ENCODE data around the gene NT5DC3.

The NT5DC3 gene

GRCh38 chr12:103786201-103786600 lies 54.8 kb downstream of the NT5DC3 start:
- H3K27me3 ChIP-seq (replicated peaks; ENCODE audit: control insufficient read depth, insufficient read depth, low read length, poor library complexity, severe bottlenecking): no peaks in the 10 kb centered on the region
- no peaks in the 10 kb centered on the region for H3K36me3 ChIP-seq (ENCODE audit: control insufficient read depth, insufficient read depth, low read length)
- H3K27ac ChIP-seq (ENCODE audit: insufficient read depth, low read length, poor library complexity, severe bottlenecking): no peak overlapping the region
- no peak overlapping the region for H3K4me3 ChIP-seq (ENCODE audit: insufficient read depth, low read depth, low read length, poor library complexity, severe bottlenecking)
- DNase-seq: no peak
- H3K4me1 ChIP-seq (ENCODE audit: control insufficient read depth, insufficient read depth, low read length, poor library complexity, severe bottlenecking): no peaks in the 10 kb centered on the region
- no peaks in the 10 kb centered on the region for H3K9me3 ChIP-seq (ENCODE audit: control insufficient read depth, low read length)

- DNase-seq: no peak
- Histone ChIP-seq H3K4me3 (ENCODE audit: insufficient read depth, low read depth, low read length, poor library complexity, severe bottlenecking) (no peak overlapping the region), H3K27me3 (replicated peaks; ENCODE audit: control insufficient read depth, insufficient read depth, low read length, poor library complexity, severe bottlenecking) (no peaks in the 10 kb centered on the region), H3K9me3 (ENCODE audit: control insufficient read depth, low read length) (no peaks in the 10 kb centered on the region), H3K36me3 (ENCODE audit: control insufficient read depth, insufficient read depth, low read length) (no peaks in the 10 kb centered on the region), H3K27ac (ENCODE audit: insufficient read depth, low read length, poor library complexity, severe bottlenecking) (no peak overlapping the region), H3K4me1 (ENCODE audit: control insufficient read depth, insufficient read depth, low read length, poor library complexity, severe bottlenecking) (no peaks in the 10 kb centered on the region)
These were observed 55.6 kb downstream of the NT5DC3 start for GRCh38 chr12:103785243-103786031.

- Histone ChIP-seq H3K4me3 (ENCODE audit: insufficient read depth, low read depth, low read length, poor library complexity, severe bottlenecking) (no peak overlapping the region), H3K4me1 (ENCODE audit: control insufficient read depth, insufficient read depth, low read length, poor library complexity, severe bottlenecking) (no peaks in the 10 kb centered on the region), H3K36me3 (ENCODE audit: control insufficient read depth, insufficient read depth, low read length) (peaks cover 5% of the 10 kb centered on the region), H3K9me3 (ENCODE audit: control insufficient read depth, low read length) (no peaks in the 10 kb centered on the region), H3K27ac (ENCODE audit: insufficient read depth, low read length, poor library complexity, severe bottlenecking) (no peak overlapping the region), H3K27me3 (replicated peaks; ENCODE audit: control insufficient read depth, insufficient read depth, low read length, poor library complexity, severe bottlenecking) (no peaks in the 10 kb centered on the region)
- DNase-seq: no peak
These were observed 57.0 kb downstream of the NT5DC3 start for GRCh38 chr12:103783744-103784664.

GRCh38 chr12:103782399-103782798 lies 58.6 kb downstream of the NT5DC3 start:
- Histone ChIP-seq H3K9me3 (ENCODE audit: control insufficient read depth, low read length) (no peaks in the 10 kb centered on the region), H3K27ac (ENCODE audit: insufficient read depth, low read length, poor library complexity, severe bottlenecking) (no peak overlapping the region), H3K36me3 (ENCODE audit: control insufficient read depth, insufficient read depth, low read length) (peaks cover 5% of the 10 kb centered on the region), H3K4me1 (ENCODE audit: control insufficient read depth, insufficient read depth, low read length, poor library complexity, severe bottlenecking) (no peaks in the 10 kb centered on the region), H3K27me3 (replicated peaks; ENCODE audit: control insufficient read depth, insufficient read depth, low read length, poor library complexity, severe bottlenecking) (no peaks in the 10 kb centered on the region), H3K4me3 (ENCODE audit: insufficient read depth, low read depth, low read length, poor library complexity, severe bottlenecking) (no peak overlapping the region)
- no peak for DNase-seq

GRCh38 chr12:103780992-103781391 lies 60.0 kb downstream of the NT5DC3 start:
- Histone ChIP-seq H3K36me3 (ENCODE audit: control insufficient read depth, insufficient read depth, low read length) (peaks cover 10% of the 10 kb centered on the region), H3K4me1 (ENCODE audit: control insufficient read depth, insufficient read depth, low read length, poor library complexity, severe bottlenecking) (no peaks in the 10 kb centered on the region), H3K4me3 (ENCODE audit: insufficient read depth, low read depth, low read length, poor library complexity, severe bottlenecking) (no peak overlapping the region), H3K9me3 (ENCODE audit: control insufficient read depth, low read length) (no peaks in the 10 kb centered on the region), H3K27me3 (replicated peaks; ENCODE audit: control insufficient read depth, insufficient read depth, low read length, poor library complexity, severe bottlenecking) (no peaks in the 10 kb centered on the region), H3K27ac (ENCODE audit: insufficient read depth, low read length, poor library complexity, severe bottlenecking) (no peak overlapping the region)
- no peak for DNase-seq

GRCh38 chr12:103780093-103780440 lies 61.0 kb downstream of the NT5DC3 start:
- Histone ChIP-seq H3K4me1 (ENCODE audit: control insufficient read depth, insufficient read depth, low read length, poor library complexity, severe bottlenecking) (no peaks in the 10 kb centered on the region), H3K27me3 (replicated peaks; ENCODE audit: control insufficient read depth, insufficient read depth, low read length, poor library complexity, severe bottlenecking) (no peaks in the 10 kb centered on the region), H3K9me3 (ENCODE audit: control insufficient read depth, low read length) (no peaks in the 10 kb centered on the region), H3K4me3 (ENCODE audit: insufficient read depth, low read depth, low read length, poor library complexity, severe bottlenecking) (no peak overlapping the region), H3K36me3 (ENCODE audit: control insufficient read depth, insufficient read depth, low read length) (peaks cover 10% of the 10 kb centered on the region), H3K27ac (ENCODE audit: insufficient read depth, low read length, poor library complexity, severe bottlenecking) (no peak overlapping the region)
- no peak for DNase-seq

- H3K27ac ChIP-seq (ENCODE audit: insufficient read depth, low read length, poor library complexity, severe bottlenecking): no peak overlapping the region
- H3K27me3 ChIP-seq (replicated peaks; ENCODE audit: control insufficient read depth, insufficient read depth, low read length, poor library complexity, severe bottlenecking): no peaks in the 10 kb centered on the region
- DNase-seq: no peak
- no peaks in the 10 kb centered on the region for H3K9me3 ChIP-seq (ENCODE audit: control insufficient read depth, low read length)
- H3K4me1 ChIP-seq (ENCODE audit: control insufficient read depth, insufficient read depth, low read length, poor library complexity, severe bottlenecking): no peaks in the 10 kb centered on the region
- H3K4me3 ChIP-seq (ENCODE audit: insufficient read depth, low read depth, low read length, poor library complexity, severe bottlenecking): no peak overlapping the region
- H3K36me3 ChIP-seq (ENCODE audit: control insufficient read depth, insufficient read depth, low read length): peaks cover 10% of the 10 kb centered on the region
These were observed 61.5 kb downstream of the NT5DC3 start for GRCh38 chr12:103779410-103780092.

- Histone ChIP-seq H3K4me3 (ENCODE audit: insufficient read depth, low read depth, low read length, poor library complexity, severe bottlenecking) (no peak overlapping the region), H3K36me3 (ENCODE audit: control insufficient read depth, insufficient read depth, low read length) (peaks cover 10% of the 10 kb centered on the region), H3K4me1 (ENCODE audit: control insufficient read depth, insufficient read depth, low read length, poor library complexity, severe bottlenecking) (no peaks in the 10 kb centered on the region), H3K27ac (ENCODE audit: insufficient read depth, low read length, poor library complexity, severe bottlenecking) (no peak overlapping the region), H3K27me3 (replicated peaks; ENCODE audit: control insufficient read depth, insufficient read depth, low read length, poor library complexity, severe bottlenecking) (no peaks in the 10 kb centered on the region), H3K9me3 (ENCODE audit: control insufficient read depth, low read length) (no peaks in the 10 kb centered on the region)
- DNase-seq: no peak
These were observed 62.3 kb downstream of the NT5DC3 start for GRCh38 chr12:103778781-103779180.

- H3K4me3 ChIP-seq (ENCODE audit: insufficient read depth, low read depth, low read length, poor library complexity, severe bottlenecking): no peak overlapping the region
- H3K9me3 ChIP-seq (ENCODE audit: control insufficient read depth, low read length): no peaks in the 10 kb centered on the region
- no peaks in the 10 kb centered on the region for H3K27me3 ChIP-seq (replicated peaks; ENCODE audit: control insufficient read depth, insufficient read depth, low read length, poor library complexity, severe bottlenecking)
- no peak overlapping the region for H3K27ac ChIP-seq (ENCODE audit: insufficient read depth, low read length, poor library complexity, severe bottlenecking)
- DNase-seq: no peak
- H3K36me3 ChIP-seq (ENCODE audit: control insufficient read depth, insufficient read depth, low read length): peaks cover 9% of the 10 kb centered on the region
- no peaks in the 10 kb centered on the region for H3K4me1 ChIP-seq (ENCODE audit: control insufficient read depth, insufficient read depth, low read length, poor library complexity, severe bottlenecking)
These were observed 66.0 kb downstream of the NT5DC3 start for GRCh38 chr12:103774977-103775560.

All from effector memory CD4-positive, alpha-beta T cell (primary cell).